ENCODE data around the gene EIF3K. TPM values are rescaled to one million over a fixed set of nuclear protein-coding genes. Genes with fewer than 3 reads are reported as not detected.

Gene EIF3K
- total and polyA plus RNA-seq, 2 of the 13 experiments (the other 11 are each of a cell fraction or from before 2014, with no cell fraction given): 179 to 258 TPM

- peak; percentile 72 for TF ChIP-seq ZNF407 (CRISPR knock-in tag; IDR thresholded peaks at IDR 0.05; ENCODE audit: not compliant biosample characterization)
- peak; percentile 57; the same call in 1 of the 2 replicates for TF ChIP-seq ZNF230 (CRISPR knock-in tag; IDR thresholded peaks at IDR 0.05)
- TF ChIP-seq ZNF768 (CRISPR knock-in tag; IDR thresholded peaks at IDR 0.05): no peak
- 0 out of 2 replicates have a peak, but pooled peaks have one; percentile 54 for TF ChIP-seq PAWR (CRISPR knock-in tag; IDR thresholded peaks at IDR 0.05; ENCODE audit: borderline replicate concordance)
- TF ChIP-seq GABPB1 (CRISPR knock-in tag; IDR thresholded peaks at IDR 0.05): 0 out of 2 replicates have a peak, but pooled peaks have one; percentile 1
- no peak for TF ChIP-seq NR2F2 (IDR thresholded peaks at IDR 0.05; ENCODE audit: borderline replicate concordance, low read depth)
- no peak for TF ChIP-seq NAIF1 (CRISPR knock-in tag; IDR thresholded peaks at IDR 0.05; ENCODE audit: borderline replicate concordance)
These were observed 580 bp downstream of the EIF3K start (continued) for GRCh38 chr19:38619361-38620174.

All from HepG2 (cell line).